ENCODE data around the gene AVP.
A peak's percentile ranks its signal among the peaks of the same experiment; 100 is the strongest.

Gene AVP

DNA sequence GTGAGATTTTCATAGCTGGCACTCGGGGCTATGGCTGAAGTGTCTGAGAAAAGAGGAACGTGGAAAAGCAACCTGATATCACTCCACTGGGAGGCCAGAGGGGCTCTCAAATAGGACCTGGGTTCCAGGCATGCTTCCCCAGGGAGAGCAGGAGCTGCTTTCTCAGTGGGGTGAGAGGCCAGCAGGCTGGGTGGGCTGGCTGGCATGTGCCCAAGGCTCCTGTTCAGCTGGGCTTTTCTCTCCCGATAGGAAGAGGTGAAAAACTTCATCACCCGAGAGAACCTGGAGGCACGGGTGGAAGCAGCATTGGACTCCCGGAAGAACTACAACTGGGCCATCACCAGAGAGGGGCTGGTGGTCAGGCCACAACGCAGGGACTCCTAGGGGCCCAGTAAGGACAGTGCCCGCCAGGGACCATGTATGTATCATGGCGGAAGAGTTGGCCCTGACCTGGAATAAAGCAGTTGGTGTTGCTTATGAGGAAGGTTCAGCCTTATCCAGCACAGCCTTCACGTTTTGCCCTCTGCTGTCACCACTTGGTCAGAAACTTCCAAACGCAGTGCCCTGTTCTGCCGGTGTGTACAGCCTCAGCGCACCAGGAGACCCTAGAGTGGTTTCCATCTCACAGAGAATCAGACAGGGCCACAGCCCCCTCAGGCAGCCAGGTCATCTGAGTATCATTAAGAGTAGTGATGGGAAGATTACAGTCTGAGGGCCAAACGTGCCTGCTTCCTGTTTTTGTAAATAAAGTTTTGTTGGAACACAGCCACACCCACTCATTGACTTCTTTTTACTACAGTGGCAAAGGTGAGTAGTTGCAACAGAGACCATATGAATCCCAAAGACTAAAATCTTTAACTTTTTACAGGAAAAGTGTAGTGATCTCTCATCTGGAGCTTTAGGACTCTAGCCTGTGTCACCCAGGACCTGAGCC is 36.8 kb downstream of the AVP start:
- no peak for DNase-seq

DNA sequence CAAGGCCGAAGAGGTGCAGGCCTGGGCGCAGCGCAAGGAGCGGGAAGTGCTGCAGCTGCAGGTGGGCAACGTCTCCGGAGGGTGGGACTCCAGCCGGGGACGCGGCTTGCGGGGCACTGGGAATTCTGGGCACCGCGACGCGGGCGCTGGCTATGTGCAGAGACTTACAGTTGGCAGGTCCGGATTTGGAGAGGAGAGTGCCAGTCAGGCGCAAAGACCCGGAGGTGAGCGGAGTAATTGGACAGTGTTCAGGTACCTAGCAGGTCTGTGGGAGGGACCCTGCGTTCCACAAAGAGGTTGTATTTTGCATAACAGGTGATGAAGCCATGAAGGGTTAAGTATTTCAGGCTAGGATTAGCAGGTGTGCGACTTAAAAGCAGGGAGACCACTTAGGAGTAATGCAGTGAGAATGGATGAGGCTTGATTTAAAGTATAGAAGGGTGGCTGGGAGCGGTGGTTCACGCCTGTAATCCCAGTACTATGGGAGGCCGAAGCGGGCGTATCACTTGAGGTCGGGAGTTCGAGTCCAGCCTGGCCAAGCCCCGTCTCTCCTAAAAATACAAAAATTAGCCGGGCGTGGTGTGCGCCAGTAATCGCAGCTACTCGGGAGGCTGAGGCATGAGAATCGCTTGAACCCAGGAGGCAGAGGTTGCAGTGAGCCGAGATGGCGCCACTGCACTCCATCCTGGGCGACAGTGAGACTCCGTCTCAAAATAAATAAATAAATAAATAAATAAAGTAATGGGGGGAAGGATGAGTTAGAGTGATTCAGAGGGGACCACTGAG is 37.7 kb downstream of the AVP start:
- DNase-seq: no peak

DNA sequence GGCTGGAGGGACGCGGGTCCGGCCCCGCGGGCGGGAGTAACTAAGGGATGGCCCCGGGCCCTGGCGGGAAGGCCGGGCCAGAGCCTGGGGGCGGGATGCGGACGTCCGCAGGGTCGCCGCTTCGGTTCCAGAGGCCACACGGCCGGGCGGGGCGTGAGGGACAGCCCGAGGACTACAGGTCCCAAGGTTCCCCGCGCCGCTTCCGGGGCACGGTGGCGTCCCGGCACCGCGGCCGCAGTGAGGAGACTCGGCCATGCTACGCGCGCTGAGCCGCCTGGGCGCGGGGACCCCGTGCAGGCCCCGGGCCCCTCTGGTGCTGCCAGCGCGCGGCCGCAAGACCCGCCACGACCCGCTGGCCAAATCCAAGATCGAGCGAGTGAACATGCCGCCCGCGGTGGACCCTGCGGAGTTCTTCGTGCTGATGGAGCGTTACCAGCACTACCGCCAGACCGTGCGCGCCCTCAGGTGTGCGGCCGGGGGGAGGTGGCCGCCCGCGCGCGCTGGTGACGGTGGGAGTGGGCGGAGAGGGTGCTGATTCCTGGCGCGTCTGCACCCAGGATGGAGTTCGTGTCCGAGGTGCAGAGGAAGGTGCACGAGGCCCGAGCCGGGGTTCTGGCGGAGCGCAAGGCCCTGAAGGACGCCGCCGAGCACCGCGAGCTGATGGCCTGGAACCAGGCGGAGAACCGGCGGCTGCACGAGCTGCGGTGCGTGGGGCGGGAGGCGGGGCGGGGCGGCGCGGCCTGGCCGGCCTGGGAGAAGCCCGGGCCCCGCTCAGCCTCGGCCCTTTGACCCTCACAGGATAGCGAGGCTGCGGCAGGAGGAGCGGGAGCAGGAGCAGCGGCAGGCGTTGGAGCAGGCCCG is 38.5 kb downstream of the AVP start, which contains the start of gene MRPS26:
Gene MRPS26 (plus strand): TSS at position 237 of the 861 bp plus-strand sequence. CDS start 17 bp downstream, at position 254.
- DNase-seq: peak; percentile 76

DNA sequence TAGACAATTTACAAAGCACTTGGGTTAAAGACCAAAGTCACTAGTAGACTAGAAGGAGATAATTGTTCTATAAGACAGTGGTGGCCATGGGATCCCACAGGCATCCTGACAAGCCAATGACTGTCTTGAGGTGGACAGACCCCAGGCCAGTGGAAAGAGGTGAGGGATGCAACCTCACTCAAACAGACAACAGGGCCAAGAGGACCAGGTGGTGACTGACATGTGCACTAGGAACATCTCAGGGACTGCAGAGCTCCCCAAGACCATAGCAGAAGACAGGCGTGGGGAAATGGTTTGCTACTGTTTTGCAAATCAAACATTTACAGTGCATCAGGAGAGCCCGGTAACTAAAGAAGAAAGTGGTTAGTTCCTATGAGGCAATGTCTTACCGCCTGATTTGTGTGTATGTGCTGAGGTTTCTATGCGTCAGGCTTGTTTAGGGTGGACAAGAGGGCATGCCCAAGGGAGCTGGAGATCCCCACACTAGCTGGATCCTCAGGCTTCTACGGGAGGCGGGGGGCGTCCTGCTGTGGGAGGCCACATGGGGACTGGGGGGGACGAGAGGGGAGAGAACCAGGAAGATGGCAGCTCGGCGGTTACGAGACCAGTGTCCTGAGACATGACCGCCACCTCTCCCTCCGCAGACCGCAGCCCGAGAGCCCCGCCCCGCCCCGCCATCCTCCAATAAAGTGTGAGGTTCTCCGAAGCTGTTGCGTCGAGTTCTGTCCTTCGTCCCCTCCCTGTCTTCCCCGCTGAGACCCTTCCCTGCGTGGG is 39.3 kb downstream of the AVP start:
- DNase-seq: peak; percentile 76

DNA sequence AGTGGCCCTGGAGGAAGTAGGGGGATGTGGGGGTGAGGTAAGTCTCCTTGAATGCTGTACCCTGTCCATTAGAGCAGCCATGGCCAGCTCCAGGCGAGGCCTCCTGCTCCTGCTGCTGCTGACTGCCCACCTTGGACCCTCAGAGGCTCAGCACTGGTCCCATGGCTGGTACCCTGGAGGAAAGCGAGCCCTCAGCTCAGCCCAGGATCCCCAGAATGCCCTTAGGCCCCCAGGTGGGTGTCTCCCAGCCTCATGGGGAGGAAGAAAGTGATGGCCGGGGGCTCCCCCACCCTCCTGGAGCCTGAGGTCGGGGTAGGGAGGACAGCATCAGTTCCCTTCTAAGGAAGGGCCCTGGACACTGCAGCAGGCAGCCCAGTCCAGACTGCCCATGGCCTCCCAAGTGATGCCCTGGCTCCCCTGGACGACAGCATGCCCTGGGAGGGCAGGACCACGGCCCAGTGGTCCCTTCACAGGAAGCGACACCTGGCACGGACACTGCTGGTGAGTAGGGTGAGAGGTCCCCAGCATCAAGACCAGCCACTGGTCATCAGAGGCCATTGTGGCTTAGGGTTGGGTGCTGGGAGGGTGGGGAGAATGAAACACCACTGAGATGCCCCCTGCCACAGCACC is 40.1 kb downstream of the AVP start:
- DNase-seq: no peak

DNA sequence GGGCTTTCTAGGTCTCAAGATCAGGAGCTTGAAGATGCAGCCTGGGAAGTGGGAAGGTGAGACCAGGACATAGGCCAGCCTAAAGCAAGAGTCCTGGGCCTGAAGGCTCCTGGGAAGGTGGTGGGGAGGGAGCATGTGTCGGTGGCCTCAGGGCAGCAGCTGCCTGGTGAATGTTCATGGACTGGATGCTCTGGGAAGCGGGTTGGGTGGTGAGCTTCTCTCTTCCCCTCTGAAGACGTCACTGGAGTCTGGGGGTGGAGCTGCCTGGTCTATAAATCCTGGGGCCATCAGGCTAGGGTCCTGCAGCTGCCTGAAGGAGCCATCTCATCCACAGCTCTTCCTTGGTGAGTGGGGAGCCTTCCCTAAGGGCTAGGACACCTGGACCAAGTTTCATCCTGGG is 41.2 kb downstream of the AVP start, which contains the start of gene GNRH2:
Gene GNRH2 (plus strand): TSS at position 301 of the 400 bp plus-strand sequence. CDS start 793 bp downstream, outside the sequence.
- no peak for DNase-seq

DNA sequence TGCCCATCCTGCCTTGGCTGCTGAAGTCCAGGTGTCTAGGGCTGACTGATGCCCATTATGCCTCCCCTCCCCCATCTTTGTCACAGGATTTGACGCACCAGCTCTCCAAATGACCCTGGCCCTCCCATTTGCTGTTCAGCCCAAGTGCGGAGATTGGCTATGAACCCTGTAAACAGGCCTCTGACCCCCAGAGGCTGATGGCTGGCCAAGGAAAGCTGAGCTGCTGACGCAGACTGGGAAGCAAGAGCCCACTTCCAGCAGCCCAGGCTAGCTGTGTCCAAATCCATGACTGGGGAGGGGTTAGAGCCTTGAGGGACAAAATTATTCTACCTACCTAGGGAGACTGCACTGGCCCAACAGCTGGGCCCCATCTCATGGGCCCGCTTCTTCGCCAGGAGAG is 41.9 kb downstream of the AVP start:
- no peak for DNase-seq

DNA sequence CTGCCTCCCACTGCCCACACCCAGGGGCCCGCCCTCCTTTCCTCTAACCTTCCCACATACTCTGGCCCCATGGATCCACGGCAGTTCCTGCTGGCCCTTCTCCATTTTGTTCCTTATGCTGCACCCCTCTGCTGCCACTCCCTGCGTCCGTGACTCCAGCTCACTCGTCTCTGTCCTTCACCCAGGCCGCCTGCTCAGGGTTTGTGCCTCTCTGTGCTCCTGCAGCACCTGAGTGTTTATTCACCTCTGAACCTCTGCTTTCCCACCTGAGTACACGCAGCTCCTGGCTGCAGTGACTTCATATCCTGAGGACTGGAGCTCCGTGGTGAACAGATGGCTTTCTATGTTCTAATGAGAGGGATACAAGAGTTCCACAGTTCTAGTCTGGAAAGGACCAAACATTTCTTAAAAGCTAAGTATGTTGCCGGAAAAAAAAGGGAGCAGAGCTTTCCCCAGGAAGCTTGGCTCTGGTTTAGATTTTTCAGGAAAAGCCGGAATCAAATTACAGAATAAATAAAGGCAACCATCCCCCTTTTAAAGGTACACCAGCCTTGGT is 42.6 kb downstream of the AVP start:
- no peak for DNase-seq

DNA sequence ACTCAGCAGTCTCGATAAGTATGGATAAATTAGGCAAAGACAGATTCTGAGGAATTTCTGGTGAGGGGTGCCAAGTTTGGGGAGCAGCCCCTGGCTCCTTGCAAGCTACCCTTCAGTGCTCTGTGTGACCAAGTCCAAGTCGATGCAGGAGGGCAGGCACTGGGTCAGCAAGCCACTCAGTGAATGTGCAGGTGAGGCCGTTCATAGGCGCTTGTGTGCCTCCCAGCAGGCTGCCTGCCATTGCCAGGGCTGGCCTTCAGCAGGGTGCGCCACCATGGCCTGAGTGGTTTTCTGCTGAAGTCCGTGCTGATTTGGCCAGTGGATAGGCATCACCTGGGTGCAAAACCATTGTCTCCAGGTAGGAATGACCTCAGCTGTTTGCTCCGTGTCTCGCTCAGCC is 44.4 kb downstream of the AVP start:
- DNase-seq: no peak

DNA sequence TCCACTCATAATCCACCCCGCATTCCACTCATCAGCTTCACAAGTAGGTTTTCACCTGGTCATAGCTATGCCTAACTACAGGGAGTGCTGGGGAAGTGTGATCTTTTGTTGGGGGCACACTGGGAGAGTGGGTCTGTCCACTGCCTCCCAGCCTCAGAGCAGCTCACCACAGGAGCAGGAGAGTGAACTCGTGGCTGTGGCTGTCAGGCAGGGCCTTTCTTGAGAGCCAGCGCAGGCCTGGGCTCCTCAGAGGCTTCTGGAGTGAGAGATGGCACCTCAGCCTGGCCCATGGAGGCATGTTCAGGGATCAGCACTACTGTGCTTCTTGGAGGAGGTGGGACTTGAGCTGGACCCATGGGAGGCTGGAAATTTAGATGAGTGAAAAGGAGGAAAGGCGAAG is 45.1 kb downstream of the AVP start:
- DNase-seq: no peak

DNA sequence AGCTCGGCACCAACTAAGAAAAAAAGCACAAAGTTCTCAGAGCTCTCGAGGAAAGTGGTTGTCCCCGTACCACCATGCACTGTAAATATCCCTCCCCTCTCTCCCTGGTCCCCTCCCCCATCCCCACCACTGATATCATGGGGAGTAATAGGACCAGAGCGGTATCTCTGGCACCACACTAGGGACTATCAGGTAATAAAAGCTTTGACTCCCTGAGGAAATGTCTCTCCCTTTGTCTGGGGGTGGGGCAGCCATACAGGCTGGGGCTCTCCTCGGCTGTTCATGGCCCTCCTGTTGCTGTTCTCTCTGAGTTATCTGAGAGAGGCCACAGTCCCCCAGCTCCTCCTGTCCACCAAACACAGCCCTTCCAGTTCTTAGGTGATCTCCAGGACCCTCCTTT is 46.1 kb downstream of the AVP start:
- no peak for DNase-seq

DNA sequence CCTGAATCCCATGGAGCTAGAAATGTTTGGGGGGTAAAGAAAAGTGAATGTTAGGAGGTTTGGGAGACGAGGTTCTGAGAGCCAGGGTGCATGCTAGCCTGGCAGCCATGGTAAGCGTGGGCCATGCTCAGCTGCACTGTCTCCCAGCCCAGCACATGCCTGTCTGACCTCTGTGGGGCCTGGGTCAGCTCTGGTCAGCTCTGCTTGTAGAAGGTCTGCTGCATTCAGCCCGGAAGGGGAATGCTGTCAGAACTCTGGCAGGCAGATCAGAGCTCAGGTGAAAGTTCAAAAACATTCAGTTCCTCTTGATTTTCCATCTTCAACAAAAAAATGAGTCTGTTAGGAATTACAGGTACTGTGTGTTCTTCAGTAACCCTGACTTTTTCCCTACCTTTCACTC is 46.9 kb downstream of the AVP start:
- no peak for DNase-seq

DNA sequence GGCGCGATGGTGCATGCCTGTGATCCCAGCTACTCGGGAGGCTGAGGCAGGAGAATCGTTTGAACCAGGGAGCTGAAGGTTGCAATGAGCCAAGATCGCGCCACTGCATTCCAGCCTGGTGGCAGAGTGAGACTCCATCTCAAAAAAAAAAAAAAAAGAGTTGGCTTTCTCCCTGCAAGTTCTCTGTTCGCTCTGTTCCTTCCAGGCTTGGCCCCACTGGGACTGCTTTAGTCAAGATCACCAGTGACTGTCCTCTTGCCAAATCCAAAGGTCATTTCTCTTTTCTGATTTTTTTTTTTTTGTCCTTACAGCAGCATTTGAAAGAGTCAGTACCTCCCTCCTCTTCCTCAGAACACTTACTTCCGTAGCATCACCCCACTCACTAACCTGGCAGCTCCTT is 51.9 kb downstream of the AVP start:
- DNase-seq: no peak

All from GF-D8 (cell line).